Neural progenitor cell (in vitro differentiated cells): Measurements from ENCODE around the gene TMEM30A.

Experiments
- EZH2 ChIP-seq: fragments of 200-600 bp; sonication (generic); IDR thresholded peaks from 2 replicates; pipeline ENCODE4 v1.6.1; 2017; ENCODE audit warnings: antibody characterized with exemption, mild to moderate bottlenecking, moderate library complexity
- EZH2phosphoT487 ChIP-seq: fragments of 200-600 bp; sonication (generic); IDR thresholded peaks from 2 replicates; pipeline ENCODE4 v1.6.1; 2017; ENCODE audit warnings: antibody characterized with exemption
- TF ChIP-seq, protein P1 (sequence below): fragments of 200-600 bp; sonication (generic); IDR thresholded peaks from 2 replicates; pipeline ENCODE4 v1.5.1; 2017; ENCODE audit warnings: antibody characterized with exemption, mild to moderate bottlenecking

DNA sequence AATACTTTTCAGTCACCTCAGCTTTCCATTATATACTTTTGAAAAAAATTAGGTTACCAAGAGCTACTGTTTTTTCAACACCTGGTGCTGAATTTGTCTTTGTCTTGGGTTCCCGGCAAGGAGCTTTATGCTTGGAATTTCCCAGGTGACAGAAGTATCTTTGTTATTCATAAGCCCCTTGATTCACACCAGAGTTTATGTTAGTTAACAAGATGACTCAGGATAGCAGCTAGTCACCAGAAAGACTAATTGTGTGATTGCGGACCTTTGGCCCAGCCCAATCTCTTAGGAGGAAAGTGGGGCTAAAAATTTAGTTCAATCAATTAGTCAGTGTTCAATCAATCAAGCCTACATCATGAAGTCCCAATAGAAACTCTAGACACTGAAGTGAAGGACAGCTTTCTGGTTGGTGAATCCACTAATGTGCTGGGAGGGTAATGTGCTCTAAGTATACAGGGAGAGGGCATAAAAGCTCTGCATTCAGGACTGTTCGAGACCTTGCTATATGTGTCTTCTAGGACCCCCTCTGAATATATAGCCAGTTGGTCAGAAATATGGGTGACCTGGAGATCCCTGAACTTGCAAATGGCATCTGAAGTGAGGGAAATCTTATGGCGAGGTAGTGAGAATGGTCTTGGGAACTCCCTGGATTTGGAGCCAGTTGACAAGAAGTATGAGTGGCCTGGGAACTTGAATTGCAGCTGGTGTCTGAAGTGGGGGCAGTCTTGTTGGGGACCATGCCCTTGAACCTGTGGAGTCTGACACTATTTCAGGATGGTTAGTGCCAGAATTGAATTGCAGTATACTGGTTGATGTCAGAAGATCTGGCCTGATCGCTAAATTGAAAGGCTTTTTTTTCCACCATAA, 16.2 kb downstream of the TMEM30A start:
- TF ChIP-seq, protein P1, sequence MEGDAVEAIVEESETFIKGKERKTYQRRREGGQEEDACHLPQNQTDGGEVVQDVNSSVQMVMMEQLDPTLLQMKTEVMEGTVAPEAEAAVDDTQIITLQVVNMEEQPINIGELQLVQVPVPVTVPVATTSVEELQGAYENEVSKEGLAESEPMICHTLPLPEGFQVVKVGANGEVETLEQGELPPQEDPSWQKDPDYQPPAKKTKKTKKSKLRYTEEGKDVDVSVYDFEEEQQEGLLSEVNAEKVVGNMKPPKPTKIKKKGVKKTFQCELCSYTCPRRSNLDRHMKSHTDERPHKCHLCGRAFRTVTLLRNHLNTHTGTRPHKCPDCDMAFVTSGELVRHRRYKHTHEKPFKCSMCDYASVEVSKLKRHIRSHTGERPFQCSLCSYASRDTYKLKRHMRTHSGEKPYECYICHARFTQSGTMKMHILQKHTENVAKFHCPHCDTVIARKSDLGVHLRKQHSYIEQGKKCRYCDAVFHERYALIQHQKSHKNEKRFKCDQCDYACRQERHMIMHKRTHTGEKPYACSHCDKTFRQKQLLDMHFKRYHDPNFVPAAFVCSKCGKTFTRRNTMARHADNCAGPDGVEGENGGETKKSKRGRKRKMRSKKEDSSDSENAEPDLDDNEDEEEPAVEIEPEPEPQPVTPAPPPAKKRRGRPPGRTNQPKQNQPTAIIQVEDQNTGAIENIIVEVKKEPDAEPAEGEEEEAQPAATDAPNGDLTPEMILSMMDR: no peak
- TF ChIP-seq EZH2 (no peak), EZH2phosphoT487 (no peak)
